Aorta (tissue), 5 donors: ENCODE data around the gene PRR3. TPM values are rescaled to one million over a fixed set of nuclear protein-coding genes. Genes with fewer than 3 reads are reported as not detected.
"Not testable (repeated sequence)": the region's sequence is repeated elsewhere in the genome, so short reads cannot be mapped to it uniquely, and the experiment has no call there.

Experiments
- ATAC-seq: fragments of 200-7000 bp; cut with Tn5 transposase; one replicate; pipeline ENCODE4 v1.9.1; 2022; ENCODE audit warnings: moderate library complexity; ENCODE audit not compliant: low FRiP score
- DNase-seq, 2 donors: peaks; one replicate each; pipeline ENCODE4 v3.0.0-alpha.2; 2020
- H3K27ac ChIP-seq, 2 donors: one replicate each; pipeline ENCODE4 v1.5.1; 2013; ENCODE audit warnings: low read length in 2 of 2, mild to moderate bottlenecking in 2 of 2, moderate library complexity in 2 of 2, control low read depth in 1 of 2, inconsistent platforms in 1 of 2, low read depth in 1 of 2
- H3K27me3 ChIP-seq, 2 donors: one replicate each; pipeline ENCODE4 v1.6.1; 2013; ENCODE audit warnings: control low read depth in 1 of 2, low read length in 1 of 2, mild to moderate bottlenecking in 1 of 2, moderate library complexity in 1 of 2; ENCODE audit not compliant: insufficient read depth in 2 of 2, control insufficient read depth in 1 of 2
- H3K36me3 ChIP-seq, 2 donors: one replicate each; pipeline ENCODE4 v1.6.1; 2013; ENCODE audit warnings: control low read depth in 1 of 2, low read length in 1 of 2, mild to moderate bottlenecking in 1 of 2; ENCODE audit not compliant: insufficient read depth in 2 of 2, control insufficient read depth in 1 of 2
- H3K4me1 ChIP-seq, 2 donors: one replicate each; pipeline ENCODE4 v1.6.1; 2013; ENCODE audit warnings: low read length in 2 of 2, control low read depth in 1 of 2, mild to moderate bottlenecking in 1 of 2, moderate library complexity in 1 of 2; ENCODE audit not compliant: insufficient read depth in 2 of 2, control insufficient read depth in 1 of 2
- H3K4me3 ChIP-seq, 2 donors: one replicate each; pipeline ENCODE4 v1.5.1; 2013; ENCODE audit warnings: low read length in 2 of 2, control low read depth in 1 of 2, mild to moderate bottlenecking in 1 of 2
- H3K9me3 ChIP-seq: one replicate; pipeline ENCODE4 v1.6.1; 2013; ENCODE audit warnings: mild to moderate bottlenecking, low read length; ENCODE audit not compliant: control insufficient read depth
- WGBS, 2 donors: extraction: QIAGEN DNeasy Blood & Tissue Kit; methylation state at CpG; one replicate each; pipeline ENCODE4 v1.1.7; 2013; 5-methylcytosine and 5-hydroxymethylcytosine counted together
- intact Hi-C, 2 donors: fragments of 100-400 bp; cut with DNase I; formaldehyde crosslinking; loops; one replicate each; pipeline versions ENCODE4 v1.14.2 to v1.15.0; 2022
- polyA plus RNA-seq, 2 donors: library from polyadenylated mRNA; stranded (reverse); fragments of 200-250 nt; gene quantifications; one replicate each; pipeline ENCODE4 v1.2.3, GENCODE V29; 2013
- total RNA-seq, 2 donors: library from RNA; stranded (reverse); fragmentation: NEBNext Ultra II Directional; extraction: Animal tissue kit (Norgen Biotek cat#: 25700); gene quantifications; one replicate each; pipeline ENCODE4 v1.2.1, GENCODE V29; 2021
- donor health status: healthy with polysubstance abuse.
- donor health status: Bipolar disorder and iron deficiency.
- donor health status: DM: no; HTN: no; CAD: no.
- donor health status: DM: no; HTN: no; CAD: no.
- donor health status: DM: yes; HTN: yes; CAD: no.

The PRR3 gene
- total and polyA plus RNA-seq, 4 donors: 4.1 to 11.6 (median 8.5) TPM

GRCh38 chr6:30529349-30529875 lies 27.7 kb upstream of the PRR3 start:
- H3K36me3 ChIP-seq, H3K4me3 ChIP-seq, H3K9me3 ChIP-seq, H3K27ac ChIP-seq, DNase-seq, intact Hi-C loops, H3K4me1 ChIP-seq, H3K27me3 ChIP-seq: not testable (repeated sequence)
- peak; percentile 29 for ATAC-seq
- 87 to 91% methylated on average over 17 of the region's 17 CpGs for WGBS, 2 donors

GRCh38 chr6:30530014-30530413 lies 27.1 kb upstream of the PRR3 start:
- H3K9me3 ChIP-seq: no peaks in the 10 kb centered on the region
- H3K27me3 ChIP-seq: no peaks in the 10 kb centered on the region
- intact Hi-C loops: loop anchor here in 1 of 2 donors (5.0 kb wide), 1 partner anchor 48 kb away; no protein-coding TSS in a partner anchor
- no peaks in the 10 kb centered on the region for H3K4me1 ChIP-seq
- H3K36me3 ChIP-seq: no peaks in the 10 kb centered on the region
- no peak overlapping the region for H3K27ac ChIP-seq
- 67 to 69% methylated on average over 2 of the region's 2 CpGs for WGBS, 2 donors
- no peak for ATAC-seq
- no peak for DNase-seq
- no peak overlapping the region for H3K4me3 ChIP-seq

GRCh38 chr6:30533460-30534294 lies 23.4 kb upstream of the PRR3 start:
- no peaks in the 10 kb centered on the region for H3K9me3 ChIP-seq
- no peak for ATAC-seq
- H3K4me3 ChIP-seq: no peak overlapping the region
- DNase-seq: no peak
- no peak overlapping the region for H3K27ac ChIP-seq
- H3K4me1 ChIP-seq: no peaks in the 10 kb centered on the region
- intact Hi-C loops: loop anchor here (2.0 to 5.0 kb wide), 2 partner anchors 51 kb away; no protein-coding TSS in a partner anchor
- 83 to 86% methylated on average over 15 of the region's 15 CpGs for WGBS, 2 donors
- H3K27me3 ChIP-seq: no peaks in the 10 kb centered on the region
- no peaks in the 10 kb centered on the region for H3K36me3 ChIP-seq

GRCh38 chr6:30537931-30538330 lies 19.2 kb upstream of the PRR3 start:
- DNase-seq (no peak), ATAC-seq (no peak)
- intact Hi-C loops: no loop called here
- Histone ChIP-seq H3K4me3 (no peak overlapping the region), H3K9me3 (no peaks in the 10 kb centered on the region), H3K4me1 (no peaks in the 10 kb centered on the region), H3K36me3 (no peaks in the 10 kb centered on the region), H3K27me3 (no peaks in the 10 kb centered on the region), H3K27ac (no peak overlapping the region)
- 83 to 85% methylated on average over 3 of the region's 3 CpGs for WGBS, 2 donors

- peak; percentile 77 to 89 for DNase-seq
Observed at GRCh38 chr6:30541515-30542403, 15.3 kb upstream of the PRR3 start.

GRCh38 chr6:30542404-30542725 lies 14.7 kb upstream of the PRR3 start:
- 29% methylated on average over 4 of the region's 4 CpGs for WGBS, 2 donors
- no peak overlapping the region for H3K27ac ChIP-seq
- intact Hi-C loops: no loop called here

More at GRCh38 chr6:30541515-30542403, 15.3 kb upstream of the PRR3 start:
- 11 to 14% methylated on average over 23 of the region's 23 CpGs for WGBS, 2 donors
- Histone ChIP-seq H3K4me3 (peak overlapping the region; percentile 22 to 28), H3K27ac (no peak overlapping the region), H3K36me3 (no peaks in the 10 kb centered on the region), H3K4me1 (no peaks in the 10 kb centered on the region), H3K27me3 (no peaks in the 10 kb centered on the region), H3K9me3 (no peaks in the 10 kb centered on the region)
- ATAC-seq: peak; percentile 89
- intact Hi-C loops: no loop called here

GRCh38 chr6:30542915-30543314 lies 14.2 kb upstream of the PRR3 start:
- no peaks in the 10 kb centered on the region for H3K36me3 ChIP-seq
- no peak overlapping the region for H3K27ac ChIP-seq
- WGBS, 2 donors: 78 to 89% methylated on average over 1 of the region's 1 CpG
- no peaks in the 10 kb centered on the region for H3K27me3 ChIP-seq
- no peak overlapping the region for H3K4me3 ChIP-seq
- no peak for DNase-seq
- intact Hi-C loops: no loop called here
- H3K4me1 ChIP-seq: no peaks in the 10 kb centered on the region
- ATAC-seq: no peak
- no peaks in the 10 kb centered on the region for H3K9me3 ChIP-seq

More at GRCh38 chr6:30542404-30542725, 14.7 kb upstream of the PRR3 start:
- no peak for ATAC-seq
- Histone ChIP-seq H3K27me3 (no peaks in the 10 kb centered on the region), H3K9me3 (no peaks in the 10 kb centered on the region), H3K4me1 (no peaks in the 10 kb centered on the region), H3K36me3 (no peaks in the 10 kb centered on the region), H3K4me3 (no peak overlapping the region)
- no peak for DNase-seq

- Histone ChIP-seq H3K9me3 (no peaks in the 10 kb centered on the region), H3K4me1 (no peaks in the 10 kb centered on the region), H3K27ac (no peak overlapping the region), H3K27me3 (no peaks in the 10 kb centered on the region), H3K36me3 (no peaks in the 10 kb centered on the region), H3K4me3 (no peak overlapping the region)
- ATAC-seq: no peak
- DNase-seq: no peak
- intact Hi-C loops: no loop called here
- WGBS, 2 donors: 86 to 89% methylated on average over 3 of the region's 3 CpGs
Observed at GRCh38 chr6:30543821-30544220, 13.3 kb upstream of the PRR3 start.
